A204.1 (cell line): ENCODE results near the gene GNG10.
"Not testable (repeated sequence)": the region's sequence is repeated elsewhere in the genome, so short reads cannot be mapped to it uniquely, and the experiment has no call there.

Experiments
- FAIRE-seq: peaks from 2 replicates; lab custom pipeline; 2012; peaks lifted over from hg19 to GRCh38; lab: Jason Lieb, UNC

The GNG10 gene

DNA sequence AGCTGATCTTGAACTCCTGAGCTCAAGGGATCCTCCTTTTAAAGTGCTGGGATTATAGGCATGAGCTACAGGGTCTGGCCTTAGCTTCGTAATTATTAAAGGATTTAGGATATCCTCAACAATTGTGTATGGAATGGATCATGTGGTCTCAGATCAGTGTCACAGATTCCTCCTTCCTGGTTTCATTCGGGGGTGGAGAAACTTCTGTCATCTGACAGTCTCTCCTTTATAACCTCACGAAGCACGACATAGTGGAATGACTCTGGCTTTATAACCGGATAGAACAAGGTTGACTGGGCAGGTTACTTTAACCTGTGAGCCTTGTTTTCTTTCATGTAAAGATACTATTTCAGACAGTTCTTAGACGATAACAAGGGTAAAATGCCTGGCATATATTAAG lies 4.4 kb upstream of the GNG10 start:
- no peak for FAIRE-seq

GRCh38 chr9:111658943-111659342 lies 2.5 kb upstream of the GNG10 start:
- FAIRE-seq, result no peak

DNA sequence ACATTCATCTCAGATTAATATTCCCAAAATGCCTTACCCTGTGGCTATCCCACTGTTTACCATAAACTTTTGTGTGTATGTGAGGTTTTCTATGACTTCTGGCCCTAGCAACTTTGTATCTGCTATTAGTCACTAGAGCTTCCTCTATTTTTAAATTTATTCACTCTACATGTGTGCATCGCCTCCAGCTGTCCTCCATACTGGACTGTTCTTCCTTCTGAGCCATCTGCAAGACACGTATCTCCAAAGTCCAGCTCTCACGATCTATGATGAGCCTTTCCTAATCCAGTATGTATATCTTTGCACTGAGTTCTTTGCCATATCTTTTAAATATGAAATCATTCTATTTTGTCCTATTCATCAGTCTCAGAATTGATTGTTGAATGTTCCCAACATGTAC lies 1.7 kb upstream of the GNG10 start:
- FAIRE-seq, result no peak

- no peak for FAIRE-seq
Measured at GRCh38 chr9:111661802-111662521, 557 bp downstream of the GNG10 start.

DNA sequence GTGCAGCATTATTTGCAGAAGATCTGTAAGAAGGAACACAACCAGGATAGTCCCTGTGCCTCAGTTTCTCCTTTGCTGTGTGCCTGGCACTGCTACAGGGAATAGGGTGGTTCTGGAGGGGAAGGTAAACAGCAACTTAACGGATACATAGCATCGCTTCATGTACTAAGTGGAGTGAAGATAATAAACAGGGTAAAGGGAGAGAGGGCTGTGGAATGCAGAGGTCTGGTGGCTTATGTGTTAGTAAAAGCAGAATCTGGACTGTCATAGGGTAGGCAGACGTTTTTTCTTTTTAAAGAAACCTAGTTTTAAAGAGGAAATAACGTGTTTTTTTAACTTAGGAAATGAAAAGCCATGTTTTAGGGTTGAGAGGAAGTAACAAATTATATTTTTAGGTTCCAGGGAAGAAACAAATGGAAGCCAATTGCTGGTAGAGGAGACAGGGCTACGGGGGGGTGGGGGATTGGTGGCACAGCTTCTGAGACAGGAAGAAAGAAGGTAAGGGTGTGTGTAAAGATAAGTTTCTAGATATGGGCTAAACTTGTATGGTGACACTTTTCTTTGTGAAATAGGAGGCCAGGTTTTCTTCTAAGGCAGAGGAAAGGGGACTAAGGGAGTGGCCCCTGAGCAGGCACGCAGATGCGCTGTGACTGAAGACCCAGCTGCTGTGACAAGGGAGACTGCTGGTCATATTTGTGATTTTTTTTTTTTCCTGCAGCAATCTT lies 1.3 kb downstream of the GNG10 start:
- no peak for FAIRE-seq

- FAIRE-seq, result no peak
Measured at GRCh38 chr9:111663301-111663823, 2.0 kb downstream of the GNG10 start.

- no peak for FAIRE-seq
Measured at GRCh38 chr9:111668026-111668573, 6.7 kb downstream of the GNG10 start.

- FAIRE-seq, result not testable (repeated sequence)
Measured at GRCh38 chr9:111668601-111669000, 7.2 kb downstream of the GNG10 start.

DNA sequence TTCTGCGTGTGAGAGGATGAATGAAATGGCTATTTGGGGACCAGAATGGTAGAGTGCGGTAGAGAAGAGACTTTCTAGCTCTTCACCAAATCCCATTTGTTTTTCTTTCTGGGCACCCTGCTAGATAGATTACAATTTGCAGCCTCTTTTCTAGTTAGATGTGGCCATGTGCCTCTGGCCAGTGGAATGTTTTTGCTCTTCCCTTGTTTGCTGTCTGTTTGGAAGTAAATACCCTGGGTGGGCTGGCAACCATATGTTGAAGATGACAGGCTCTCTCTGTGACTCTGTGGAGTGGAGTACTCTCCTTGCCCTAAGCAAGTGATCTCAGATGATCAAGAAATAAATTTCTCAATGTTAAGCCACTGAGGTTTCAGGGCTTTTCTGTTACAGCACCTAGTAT lies 12.9 kb downstream of the GNG10 start:
- FAIRE-seq, result no peak

DNA sequence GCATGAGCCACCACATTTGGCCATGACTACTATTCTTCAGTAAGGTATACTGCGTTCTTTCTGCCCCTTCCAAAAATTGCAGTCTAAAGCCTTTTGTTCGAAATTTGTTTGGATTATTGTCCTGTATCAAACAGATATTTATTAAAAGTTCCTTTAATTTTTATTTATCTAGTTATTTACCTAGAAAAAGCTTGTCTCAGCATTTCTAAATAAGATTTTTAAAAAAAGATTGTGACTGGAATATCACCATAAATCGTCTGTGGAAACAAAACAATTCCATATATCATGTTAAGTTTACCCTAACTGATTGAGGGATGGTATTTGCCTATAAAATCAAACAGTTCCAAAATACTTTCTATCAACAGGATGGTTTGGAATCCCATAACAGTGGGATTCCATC lies 14.7 kb downstream of the GNG10 start:
- FAIRE-seq, result no peak

DNA sequence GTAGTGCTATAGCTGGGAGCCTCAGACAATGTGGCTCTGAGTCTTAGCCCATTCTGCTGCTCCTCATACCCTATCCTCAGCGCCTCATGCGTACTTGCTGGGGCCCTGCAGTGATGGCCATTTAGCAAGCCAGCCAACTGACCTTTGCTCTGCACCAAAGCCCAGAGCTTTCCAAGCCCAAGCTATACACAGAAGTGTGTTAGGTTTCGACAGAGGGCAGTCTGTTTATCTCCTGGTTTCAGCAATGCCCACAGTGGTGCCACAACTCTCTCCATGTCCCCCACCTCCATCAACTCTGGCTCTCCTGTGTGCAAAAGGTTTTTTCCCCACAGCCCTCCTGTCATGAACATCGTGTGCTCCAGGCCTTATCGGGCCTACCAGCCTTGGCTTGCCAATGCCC lies 16.9 kb downstream of the GNG10 start:
- FAIRE-seq, result no peak

DNA sequence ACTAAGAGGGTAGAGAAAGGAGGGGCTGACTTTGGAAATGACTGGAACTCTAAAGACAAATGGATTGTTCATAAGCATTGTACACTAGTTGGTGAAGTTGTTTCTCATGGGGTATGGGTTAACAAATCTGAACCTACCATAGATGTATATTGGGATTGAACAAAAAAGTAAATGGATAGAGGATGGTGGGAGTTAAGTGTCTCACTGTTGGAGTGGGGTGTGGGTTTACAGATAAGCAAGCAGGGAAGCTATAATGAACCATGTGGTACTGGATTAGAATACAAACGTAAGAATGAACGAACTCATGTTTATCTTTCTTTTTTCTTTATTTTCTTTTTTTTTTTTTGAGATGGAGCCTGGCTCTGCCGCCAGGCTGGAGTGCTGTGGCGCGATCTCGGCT lies 17.8 kb downstream of the GNG10 start:
- FAIRE-seq, result no peak

- FAIRE-seq, result no peak
Measured at GRCh38 chr9:111683392-111683791, 22.0 kb downstream of the GNG10 start.

DNA sequence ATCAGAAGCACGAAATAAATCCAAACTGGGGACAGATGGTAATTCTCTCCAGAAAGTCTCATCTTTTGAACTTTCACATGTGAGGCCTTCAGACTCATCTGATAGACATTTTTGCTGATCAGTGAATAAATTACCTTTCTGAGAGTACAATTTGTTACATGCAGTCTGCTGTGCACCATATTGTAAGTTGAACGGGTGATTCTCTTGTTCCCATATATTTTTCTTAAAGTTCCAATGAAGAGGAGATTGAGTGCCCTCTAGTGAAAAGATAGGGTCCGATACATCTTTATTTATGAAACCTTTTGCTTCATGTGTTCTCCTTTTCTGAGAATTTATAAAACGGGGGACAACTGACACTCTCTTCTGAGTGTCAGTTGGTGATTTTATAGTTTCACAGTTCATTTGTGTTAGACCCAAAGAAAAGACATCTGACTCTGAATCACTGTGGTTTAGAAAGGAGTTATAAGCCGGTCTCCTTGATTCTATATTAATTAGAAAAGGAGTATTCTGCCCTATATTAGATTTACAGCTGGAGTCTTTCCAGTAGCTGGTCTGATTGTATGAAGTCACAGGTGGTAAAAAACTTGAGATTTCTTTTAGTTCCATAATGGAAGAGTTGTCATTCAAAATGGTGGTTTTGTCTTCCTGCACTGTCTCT lies 30.4 kb downstream of the GNG10 start:
- peak; percentile 97 for FAIRE-seq

GRCh38 chr9:111696796-111697195 lies 35.4 kb downstream of the GNG10 start:
- no peak for FAIRE-seq

- FAIRE-seq, result no peak
Measured at GRCh38 chr9:111700776-111701175, 39.4 kb downstream of the GNG10 start.

DNA sequence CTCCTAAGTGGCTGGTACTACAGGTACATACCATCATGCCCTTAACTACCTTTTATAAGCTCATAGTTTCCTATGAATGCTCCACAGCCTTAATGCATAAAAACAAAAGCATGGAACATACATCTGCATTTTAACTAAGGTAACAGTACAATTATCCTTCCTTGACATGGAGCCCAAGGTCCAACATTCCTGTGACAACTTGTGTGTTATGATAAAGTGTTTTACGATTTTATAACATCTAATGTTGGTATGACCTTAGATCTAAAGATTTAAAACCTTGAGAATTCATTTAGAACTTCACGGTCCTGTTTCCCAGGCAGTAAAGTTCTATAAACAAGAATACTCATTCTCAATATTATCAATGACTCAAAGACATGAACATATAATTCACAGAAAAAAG lies 43.1 kb downstream of the GNG10 start:
- no peak for FAIRE-seq

- no peak for FAIRE-seq
Measured at GRCh38 chr9:111711548-111711947, 50.1 kb downstream of the GNG10 start.

DNA sequence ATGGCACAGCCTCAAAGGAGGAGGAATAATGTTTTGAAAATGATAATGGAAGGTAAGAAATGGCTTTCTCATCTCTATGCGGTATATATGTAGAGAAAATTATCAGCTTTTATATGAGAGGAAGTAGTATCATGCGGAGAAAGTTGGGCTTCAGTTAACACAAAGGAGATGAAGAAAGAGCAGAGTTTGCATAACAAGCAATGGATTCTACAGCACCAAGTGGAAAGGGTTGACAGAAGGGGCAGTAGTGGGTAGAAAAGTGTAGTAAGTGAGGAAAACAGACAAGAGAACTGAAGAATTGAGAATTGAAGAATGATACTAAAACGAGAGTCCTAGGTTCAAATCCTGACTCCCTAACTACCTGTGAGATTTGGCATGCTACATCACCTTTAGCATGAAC lies 51.0 kb downstream of the GNG10 start:
- no peak for FAIRE-seq

- FAIRE-seq, result no peak
Measured at GRCh38 chr9:111715471-111715870, 54.1 kb downstream of the GNG10 start.

DNA sequence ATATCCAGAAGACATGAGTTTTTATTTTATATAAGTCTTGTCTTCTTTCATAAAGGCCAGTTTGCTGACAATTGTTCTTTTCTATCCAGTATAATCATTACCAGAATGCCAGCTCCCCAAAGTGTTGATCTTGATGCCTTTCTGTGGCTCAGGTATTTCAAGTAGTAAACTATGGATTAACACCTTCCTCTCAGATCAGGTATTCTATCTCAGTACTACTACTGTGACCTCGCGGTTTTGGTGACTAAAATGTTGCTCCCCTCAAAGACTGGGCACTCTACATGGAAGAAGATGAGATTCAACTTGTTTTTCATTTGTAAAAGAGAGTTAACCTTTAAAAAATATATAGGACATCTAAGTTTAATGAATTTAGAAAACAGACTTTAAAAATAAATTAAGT lies 58.1 kb downstream of the GNG10 start:
- FAIRE-seq, result no peak
